IPS DF 4.7 (cell line): ENCODE results near the gene PTPN20.

ENCODE experiments used
- DNase-seq: peaks from one replicate; pipeline ENCODE4 v3.0.0-alpha.2; 2013; ENCODE audit warnings: low spot score; ENCODE audit errors: extremely low read depth

The PTPN20 gene

DNA sequence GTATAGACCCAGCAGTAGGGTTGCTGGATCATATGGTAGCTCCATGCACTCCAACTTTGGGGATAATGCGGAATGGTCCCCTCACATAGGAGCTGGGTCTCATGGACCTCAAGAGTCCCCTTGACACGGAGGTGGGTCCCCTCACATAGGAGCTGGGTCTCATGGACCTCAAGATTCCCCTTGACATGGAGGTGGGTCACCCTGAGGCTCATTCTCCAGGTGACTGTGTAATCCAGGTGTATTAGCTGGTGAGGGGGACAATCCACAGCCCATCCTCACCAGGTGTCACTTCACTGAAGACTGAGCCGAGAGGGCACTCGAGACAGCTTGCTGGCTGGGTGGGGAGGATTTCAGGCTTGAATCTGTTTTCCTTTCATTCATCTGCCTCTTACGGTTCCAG lies 121.9 kb downstream of the PTPN20 start:
- DNase-seq = no peak

DNA sequence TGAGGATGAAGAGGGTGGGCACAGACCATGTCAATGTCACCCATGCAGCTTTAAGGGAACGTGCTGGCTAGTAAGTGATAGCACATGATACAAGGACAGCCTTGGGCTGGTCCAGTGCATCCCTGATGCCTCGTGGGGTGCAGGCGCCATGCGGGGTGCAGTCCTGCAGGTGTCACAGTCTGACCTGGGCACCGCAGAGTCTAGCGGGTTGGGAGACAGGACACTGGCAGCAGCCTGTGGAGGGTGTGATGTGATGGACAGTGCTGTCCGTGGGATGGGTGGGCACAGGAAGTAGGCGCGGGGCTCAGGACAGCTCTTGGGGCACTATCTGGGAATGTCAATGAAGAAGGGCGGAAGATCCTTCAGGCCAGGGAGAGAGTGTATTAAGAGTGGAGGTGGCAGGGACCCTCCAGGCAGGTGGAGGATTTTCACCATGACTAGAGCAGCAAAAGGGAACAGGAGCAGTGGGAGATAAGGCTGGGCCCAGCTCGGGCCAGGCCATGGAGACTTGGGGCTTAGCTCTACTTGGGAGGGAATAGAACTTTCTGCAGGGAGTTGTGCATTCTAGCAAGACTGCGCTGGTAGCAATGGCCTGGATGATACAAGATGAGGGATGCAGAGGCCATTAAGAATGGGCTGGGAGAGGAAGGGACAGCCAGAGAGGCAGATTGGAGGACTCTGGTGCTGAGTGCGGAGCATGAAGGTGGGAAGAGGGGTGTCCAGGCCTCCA lies 122.5 kb downstream of the PTPN20 start:
- DNase-seq = no peak

DNA sequence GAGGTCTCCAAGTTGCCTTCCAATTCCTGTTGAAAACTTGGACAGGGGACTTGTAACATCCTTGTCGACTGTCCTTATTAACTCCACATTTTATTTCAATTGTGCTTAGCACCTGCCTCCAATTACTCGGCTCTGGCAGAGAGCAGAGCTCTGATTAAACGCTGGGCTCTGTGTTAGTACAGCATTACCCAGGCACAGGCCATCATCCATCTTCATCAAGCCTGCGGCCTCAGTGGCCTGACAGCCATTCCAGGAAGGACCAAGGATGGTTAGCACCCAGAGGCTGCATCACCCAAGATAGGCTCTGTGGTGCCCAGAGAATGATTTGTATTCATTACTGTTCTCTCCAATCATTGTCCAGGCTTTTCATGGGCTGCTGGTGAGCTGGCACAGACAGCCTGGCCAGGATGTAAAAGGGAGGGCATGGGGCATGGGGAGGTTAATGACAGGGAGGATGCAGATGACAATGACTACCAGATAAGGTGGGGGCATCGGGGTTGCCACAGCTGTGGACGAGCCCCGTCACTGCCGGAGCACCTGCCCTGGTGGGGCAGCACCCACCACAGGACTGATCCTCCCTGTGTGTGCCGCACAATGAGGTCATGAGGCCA lies 123.3 kb downstream of the PTPN20 start:
- DNase-seq = no peak

DNA sequence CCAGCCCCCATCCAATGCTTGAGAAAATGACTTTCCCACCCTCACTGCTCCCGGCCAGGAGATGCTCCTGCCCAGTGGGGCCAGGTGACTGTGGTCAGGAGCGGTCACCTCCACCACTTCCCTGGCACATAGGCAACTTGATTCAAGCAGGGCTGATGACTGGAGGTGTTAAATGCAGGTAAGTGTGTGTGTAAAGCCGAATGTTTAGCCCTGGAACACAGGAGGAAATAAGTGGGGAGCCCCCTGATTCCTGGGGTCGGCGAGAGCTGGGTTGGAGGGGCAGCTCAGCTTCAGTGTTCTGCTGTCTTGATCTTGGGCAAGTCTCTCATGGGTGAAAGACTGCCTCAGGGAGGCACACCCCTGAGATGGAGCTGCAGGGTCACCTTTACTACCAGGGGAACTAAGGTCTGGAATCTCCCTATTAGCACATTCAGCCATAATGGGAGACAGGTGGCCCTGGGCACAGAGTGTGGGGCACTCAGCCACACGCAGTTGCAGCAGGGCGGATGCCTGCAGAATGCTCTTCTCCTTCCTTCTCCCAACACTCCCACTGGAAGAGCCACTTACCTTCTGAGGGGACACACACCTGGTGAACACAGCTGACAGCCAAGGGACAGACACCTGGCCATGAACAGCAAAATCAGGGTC lies 124.1 kb downstream of the PTPN20 start:
- DNase-seq = no peak

DNA sequence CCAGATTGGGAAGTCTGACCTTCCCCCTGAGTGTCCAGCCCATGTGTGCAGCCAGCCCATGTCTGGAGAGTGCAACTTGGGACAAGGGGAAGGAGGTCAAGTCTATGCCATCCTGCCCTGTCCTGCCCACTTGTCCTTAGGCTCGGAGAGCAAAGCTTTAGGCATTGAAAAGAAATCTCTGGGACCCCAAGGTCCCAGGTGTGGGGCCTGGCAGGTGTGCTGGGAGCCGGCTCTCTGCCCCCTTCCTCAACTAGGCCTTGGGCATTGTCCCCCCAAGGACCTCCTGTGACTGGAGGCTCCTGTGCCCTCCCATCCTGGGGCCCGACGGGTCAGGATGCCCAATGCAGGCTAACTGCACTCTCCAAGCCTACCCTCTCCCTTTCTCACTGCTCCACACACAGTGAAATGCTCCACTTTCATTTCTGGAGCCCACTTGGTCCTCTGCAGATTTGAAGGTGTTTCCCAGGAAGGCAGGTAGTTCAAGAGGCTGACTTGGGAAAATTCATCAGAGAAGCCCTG lies 124.7 kb downstream of the PTPN20 start:
- DNase-seq = no peak

DNA sequence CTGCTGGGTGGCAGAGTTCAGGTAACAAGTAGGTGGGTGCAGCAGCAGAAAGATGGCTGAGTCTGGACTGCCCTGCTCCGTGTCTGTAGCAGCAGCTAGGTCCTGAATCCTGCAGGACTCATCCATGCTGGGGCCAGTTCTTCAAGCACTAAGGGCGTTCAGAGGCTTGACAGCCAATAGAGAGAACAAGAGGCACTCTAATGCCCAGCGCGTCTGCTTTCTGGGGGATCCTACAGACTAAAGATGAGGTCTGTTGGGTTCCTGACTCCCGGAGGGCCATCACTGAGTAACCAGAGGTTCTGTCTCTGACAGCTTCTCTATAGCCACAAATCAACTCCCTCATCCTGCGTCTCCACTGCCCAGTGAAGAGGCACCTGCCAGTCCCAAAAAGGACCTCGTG lies 125.5 kb downstream of the PTPN20 start:
- no peak for DNase-seq

DNA sequence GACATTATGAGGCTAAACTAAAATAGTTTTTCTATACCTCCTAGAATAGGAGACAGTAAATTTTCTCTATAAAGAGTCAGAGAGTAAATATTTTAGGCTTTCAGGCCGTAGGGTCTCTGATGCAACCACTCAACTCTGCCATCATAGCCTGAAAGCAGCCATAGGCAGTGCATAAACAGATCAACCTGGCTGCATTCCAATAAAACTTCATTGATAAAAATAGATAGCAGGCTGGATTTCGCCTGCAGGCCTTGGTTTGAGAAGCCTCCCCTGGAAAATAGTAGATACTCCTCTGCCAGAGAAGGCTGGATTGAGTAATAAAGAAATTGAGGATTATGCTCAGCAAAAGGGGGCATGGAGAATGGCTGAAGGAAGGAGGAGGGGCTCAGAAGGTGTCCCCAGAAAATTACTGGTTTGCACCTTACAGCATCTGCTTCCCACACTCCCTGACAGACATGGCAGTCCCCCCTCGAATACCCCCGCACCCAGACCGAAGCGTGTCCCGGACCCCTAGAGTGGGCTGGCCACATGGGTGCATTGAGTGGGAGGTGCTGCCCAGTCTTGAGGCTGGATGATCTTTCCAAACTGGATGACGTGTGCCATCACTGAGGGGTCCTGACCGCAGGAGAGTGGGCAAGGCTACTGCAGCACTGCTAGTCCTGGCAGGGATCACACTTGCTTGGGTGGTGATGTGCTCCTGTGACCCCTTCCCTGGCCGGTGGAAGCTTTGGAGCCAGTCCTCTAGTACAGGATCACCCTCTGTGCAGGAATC lies 126.6 kb downstream of the PTPN20 start:
- DNase-seq = no peak

DNA sequence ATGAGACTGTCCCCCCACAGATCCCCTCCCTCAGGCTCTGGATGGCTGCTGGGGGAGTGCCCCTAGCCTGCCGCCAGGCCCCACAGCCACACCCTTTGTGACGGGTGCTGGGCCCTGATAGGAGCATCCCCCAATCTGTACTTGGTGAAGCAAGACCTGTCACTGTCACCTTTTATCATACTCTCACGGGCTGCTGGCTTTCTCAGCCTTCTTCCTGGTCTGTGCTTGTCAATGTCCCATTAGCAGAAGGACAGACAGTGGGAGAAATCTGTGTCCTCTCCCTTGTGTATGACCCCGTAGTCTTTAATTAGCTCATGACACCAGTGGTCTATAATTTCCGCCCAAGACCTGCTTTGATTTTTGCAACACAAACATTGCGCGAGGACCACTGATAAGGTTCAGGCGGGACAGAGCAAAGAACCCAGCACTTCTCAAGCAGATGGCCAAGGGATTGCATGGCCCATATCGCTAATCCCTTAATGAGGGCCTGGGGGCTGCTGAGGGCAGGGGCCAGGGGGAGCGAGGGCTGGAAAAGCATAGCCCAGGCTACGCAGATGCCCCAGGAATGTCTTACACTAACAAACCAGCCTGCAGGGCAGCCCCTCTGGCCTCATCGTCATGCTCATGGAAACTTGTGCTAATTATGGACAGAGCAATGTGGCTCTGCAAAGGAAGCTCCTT lies 127.8 kb downstream of the PTPN20 start:
- no peak for DNase-seq

DNA sequence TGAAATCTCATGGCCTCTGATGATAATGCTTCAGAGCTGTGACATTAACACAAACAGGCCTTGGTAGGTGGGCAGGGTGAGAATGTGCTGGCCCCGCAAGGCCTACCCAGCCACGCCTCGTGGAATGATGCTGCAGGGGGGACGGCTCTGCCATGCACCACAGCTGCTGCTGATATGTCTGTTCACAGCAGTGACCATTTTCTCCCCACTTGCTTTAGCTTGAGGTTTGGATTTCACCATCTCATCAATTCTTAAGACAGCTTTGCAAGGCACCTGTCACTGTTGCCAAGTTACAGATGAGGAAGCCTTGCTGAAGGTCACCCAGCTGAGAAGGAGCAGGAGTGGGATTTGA lies 128.3 kb downstream of the PTPN20 start:
- DNase-seq = no peak

DNA sequence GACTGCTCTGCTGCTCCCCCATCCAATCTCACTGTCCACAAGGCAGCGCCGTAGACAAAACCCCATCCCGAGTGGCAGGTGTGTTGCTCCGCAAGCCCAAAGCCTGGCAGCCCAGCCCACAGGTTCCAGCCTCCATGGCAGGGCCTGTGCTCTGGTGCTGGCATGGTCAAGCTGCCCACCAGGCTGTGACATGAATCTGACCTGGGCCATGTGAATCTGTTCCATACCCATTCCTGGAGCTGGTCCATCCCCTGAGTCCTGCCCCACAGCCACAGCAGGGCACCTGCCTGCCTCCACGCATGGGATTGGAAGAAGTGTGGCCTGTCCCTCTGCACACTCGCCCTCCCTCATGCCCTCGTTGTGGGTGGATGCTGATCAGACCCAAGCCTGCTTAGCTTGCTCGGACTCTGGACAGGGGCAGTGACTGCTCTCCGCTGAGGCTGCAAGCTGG lies 128.8 kb downstream of the PTPN20 start:
- no peak for DNase-seq

DNA sequence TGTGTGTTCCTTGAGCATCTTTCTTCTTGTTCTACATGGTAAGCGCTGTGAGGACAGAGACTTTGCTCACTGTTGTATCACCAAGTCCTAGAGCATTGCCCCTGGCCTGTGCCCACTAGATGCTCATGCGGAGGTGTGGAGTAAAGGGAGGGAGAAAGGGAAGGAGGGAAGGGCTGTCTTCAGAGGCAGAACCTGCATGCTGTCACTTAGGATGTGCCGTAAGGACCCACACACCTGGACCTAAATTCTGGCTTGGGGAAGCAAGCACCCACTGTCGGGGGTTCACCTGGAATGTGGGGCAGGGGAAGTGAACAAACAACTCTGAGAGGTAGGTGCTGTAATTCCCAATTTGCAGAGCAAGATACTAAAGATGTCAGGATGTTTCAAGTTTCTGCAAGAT lies 129.5 kb downstream of the PTPN20 start:
- DNase-seq = no peak

DNA sequence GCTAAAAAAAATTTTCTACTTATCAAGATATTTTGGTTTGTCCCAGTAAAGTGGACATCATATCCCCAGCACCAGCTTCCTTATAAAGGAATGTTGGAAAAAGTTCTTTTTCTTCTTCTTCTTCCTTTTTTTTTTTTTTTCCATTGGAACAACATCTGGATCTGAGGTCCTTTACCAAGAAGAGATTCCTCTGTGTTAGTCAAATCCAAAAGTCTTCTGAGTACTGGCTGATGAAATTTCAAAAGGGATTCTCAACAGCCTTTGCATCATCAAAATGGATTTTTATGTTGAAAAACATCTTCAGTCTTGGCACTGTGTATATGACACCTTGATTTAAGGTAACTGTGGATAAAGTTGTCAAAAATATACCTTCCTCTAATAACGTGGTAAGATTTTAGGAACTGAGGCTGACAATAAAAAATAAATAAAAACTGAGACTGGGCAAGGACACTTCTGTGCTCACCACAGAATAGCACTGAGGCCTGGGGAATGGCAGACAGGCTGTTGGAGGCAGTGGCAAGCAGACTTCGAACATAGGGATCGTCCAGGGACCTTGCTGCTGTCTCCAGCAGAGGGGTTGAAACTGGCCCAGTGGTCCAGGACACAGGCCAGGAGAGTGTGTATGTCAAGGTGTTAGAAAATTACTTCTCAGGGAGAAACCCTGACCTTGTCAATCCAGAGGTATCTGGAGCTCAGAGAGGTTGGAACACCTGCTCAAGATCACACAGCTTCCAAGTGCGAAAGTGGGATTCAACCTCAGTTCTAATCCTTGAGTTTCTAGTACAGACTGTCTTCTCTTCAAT lies 130.4 kb downstream of the PTPN20 start:
- DNase-seq = no peak

DNA sequence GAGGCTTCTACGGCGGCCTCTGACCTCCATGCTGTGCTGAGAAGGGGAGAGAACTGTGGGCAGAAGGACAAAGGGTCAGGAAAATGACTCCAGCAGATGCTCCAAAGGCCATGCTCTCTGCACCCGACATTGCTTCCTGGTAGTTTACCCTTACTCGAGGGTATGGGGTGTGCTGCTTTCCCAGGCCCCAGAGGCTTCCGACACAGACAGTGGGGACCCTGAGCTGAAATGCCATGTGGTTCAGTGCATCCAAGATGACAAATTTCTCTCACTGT lies 130.9 kb downstream of the PTPN20 start:
- no peak for DNase-seq

DNA sequence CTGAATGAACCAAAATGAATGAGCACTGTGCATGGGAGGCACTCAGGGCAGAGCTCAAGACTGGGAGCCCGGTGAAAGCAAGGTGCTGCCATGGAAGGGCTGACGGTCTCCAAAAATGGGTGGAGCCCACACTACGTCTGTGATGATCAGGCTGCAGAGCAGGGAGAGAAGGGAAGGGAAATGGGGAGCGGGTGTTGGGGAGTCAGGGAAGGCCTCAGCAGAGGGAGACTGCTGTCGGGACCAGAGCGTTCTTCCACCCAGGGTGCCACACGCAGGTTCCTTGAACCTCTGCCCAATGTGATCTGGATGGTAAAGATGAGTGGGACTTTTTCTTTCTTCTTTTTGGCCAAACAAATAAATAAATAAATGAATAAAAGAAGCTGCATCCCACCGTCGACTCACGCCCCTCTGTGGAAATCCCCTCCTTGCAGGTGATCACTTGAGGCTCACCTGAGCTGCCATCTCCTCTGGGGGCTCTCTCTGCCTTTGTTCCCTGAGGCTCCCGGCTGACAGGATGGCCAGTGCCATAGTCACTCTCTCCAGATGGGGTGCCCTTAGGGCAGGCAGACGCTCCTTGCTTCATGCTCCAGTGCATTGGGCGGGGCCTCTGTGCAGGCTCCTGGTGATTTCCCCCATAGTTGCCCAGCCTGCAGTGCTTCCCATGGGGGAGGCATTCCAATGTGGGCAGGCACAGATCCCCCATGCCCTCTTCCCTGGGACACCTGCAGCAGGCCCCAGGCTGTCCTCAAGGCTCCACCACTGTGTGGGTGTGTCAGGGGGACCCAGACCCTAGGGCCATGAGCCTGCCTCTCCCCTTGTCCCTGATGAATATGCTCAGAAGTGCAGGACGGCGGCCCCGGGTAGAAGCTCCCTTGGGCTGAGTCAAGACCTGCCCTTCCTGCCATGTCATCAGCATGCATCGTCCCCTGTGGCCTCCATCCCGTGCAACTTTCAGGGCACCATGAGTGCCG lies 131.8 kb downstream of the PTPN20 start:
- no peak for DNase-seq

DNA sequence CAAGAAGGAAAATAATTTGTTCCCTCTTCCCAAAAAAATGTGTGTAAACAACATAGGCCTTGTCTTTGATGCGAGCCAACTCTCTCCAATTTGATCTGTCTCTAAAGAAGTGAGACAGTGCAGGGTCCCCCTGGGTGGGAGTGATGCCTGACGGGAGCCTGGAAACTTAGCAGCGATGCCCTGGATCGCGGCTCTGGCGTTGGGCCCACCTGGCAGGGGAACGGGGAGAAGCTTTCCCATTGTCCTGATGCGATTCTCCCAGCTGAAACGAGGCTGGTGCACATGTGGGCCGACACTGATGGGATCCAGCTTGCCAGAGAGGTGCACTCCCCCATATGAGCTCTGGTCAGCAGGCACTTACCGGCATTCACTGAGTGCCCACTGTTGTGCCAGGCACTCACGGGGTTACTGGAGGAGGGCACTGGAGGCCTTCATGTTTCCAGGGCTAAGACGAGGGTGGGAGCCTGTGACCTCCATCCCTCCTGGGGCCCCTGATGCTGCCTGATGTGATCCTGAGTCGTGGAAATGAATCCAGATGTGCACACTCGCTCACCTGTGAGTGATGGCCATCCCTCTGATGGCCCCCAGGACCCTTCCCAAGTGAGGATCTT lies 132.8 kb downstream of the PTPN20 start:
- DNase-seq = no peak

DNA sequence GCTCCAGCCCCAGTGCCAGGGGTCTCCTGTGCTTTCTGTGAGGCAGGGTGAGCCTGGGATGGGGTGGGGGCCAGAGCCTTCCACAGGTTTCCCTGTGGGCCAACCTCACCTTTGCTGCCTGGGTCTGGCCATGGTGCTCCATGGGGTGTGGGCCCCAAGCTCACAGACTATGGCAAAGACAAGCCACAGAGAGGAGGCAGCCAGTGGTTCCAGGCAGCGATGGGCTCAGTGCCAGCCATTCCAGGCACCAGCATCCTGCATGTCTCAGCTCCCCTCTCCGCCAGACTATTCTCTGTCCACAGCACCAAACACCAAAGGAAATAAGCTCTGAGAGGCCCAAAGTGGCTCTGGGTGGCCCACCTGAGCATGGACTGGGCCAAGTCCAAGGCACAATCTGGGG lies 133.5 kb downstream of the PTPN20 start:
- no peak for DNase-seq

DNA sequence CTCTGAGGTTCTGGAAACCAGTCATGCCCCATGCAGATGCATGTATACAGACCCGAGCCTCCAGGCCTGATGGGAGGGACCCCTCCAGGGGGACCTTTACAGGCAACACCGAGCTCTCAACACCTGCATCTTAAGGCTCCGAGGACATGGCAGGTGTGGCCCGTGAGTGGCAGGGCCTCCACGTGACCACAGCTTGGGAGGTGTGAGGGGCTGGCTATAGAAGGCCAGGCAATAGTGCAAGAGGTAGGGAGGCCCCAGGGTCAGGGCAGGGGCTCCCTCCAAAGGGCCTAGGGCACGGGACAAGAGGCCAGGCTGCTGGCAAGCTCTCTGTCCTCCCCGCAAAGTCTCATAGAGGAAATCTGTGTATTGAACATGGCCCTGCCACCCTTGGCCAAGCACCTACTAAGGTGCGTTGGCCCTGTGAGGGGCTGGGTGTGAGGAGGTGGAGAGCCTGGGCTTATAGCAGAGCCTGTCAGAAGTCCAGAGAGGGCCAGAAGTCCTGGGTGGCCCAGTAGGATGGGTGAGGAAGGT lies 134.2 kb downstream of the PTPN20 start:
- no peak for DNase-seq

DNA sequence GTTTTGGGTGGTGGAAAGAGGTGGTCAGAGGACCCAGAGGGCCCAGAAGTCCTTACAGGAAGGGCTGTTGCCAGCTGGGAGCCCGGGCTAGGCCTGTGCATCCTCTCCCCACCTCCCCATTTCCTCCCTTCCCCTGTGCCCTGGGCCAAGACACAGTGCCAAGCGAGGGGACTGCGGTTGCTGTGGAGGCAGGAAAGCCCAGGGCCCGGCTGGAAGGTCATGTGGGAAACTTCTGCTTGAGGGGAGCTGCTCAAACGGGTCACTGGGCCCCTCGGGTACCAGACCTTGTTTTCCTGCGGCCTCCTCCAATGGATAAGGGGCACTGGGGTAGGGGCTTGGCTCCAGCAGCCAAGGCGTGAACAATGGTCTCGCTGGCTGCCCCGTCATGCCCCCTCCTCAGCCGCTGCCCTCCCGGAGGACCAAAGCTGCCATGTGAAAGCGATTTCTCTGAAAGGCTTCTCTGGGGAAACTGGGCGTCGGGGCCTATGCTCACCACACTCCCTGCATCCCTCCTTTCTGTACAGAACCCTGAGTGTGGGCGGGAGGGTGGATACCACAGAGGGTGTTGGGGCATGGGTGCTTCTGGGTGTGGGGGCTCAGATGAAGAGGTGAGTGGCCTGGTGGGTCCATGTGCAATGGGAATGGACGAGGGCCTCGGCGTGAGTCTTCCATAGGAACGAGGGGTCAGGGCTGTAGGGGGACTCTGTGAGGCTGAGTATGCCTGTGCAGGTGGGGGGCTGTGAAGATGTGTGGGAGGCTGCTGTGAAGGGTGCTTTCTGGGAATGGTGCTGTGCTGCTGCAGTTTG lies 135.3 kb downstream of the PTPN20 start:
- no peak for DNase-seq
